GM12801 (cell line): Measurements from ENCODE around the gene CD226.

Experiments used
- TF ChIP-seq, protein P1 (sequence below): IDR thresholded peaks from one replicate; pipeline ENCODE4 v1.5.1; 2011; ENCODE audit warnings: control low read depth; ENCODE audit not compliant: insufficient read length; ENCODE audit errors: extremely low read depth

Gene CD226

GRCh38 chr18:69968039-69968438 is 20.4 kb upstream of the CD226 start:
- TF ChIP-seq, protein P1, sequence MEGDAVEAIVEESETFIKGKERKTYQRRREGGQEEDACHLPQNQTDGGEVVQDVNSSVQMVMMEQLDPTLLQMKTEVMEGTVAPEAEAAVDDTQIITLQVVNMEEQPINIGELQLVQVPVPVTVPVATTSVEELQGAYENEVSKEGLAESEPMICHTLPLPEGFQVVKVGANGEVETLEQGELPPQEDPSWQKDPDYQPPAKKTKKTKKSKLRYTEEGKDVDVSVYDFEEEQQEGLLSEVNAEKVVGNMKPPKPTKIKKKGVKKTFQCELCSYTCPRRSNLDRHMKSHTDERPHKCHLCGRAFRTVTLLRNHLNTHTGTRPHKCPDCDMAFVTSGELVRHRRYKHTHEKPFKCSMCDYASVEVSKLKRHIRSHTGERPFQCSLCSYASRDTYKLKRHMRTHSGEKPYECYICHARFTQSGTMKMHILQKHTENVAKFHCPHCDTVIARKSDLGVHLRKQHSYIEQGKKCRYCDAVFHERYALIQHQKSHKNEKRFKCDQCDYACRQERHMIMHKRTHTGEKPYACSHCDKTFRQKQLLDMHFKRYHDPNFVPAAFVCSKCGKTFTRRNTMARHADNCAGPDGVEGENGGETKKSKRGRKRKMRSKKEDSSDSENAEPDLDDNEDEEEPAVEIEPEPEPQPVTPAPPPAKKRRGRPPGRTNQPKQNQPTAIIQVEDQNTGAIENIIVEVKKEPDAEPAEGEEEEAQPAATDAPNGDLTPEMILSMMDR, result no peak

DNA sequence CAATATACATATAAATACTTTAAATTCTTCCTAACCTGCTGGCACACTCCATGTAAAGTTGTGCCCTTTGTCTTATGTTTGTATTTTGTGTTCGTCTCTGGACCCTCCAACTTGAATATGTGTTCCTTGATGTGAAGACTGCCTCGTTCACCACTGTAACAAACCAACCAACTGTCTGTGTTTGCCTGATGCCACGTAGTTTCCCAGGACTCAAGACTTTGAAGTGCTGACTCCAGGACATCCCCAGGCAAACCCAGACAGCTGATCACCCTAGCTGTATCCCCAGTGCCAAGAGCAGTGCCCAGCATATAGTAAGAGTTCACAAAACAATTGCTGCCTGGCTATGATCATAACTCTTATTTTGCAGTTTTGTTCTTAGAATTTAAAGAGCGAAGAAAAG is 15.5 kb upstream of the CD226 start:
- TF ChIP-seq, protein P1, result no peak

GRCh38 chr18:69961718-69962117 is 14.0 kb upstream of the CD226 start:
- TF ChIP-seq, protein P1, result no peak

- TF ChIP-seq, protein P1, result no peak
These were observed 10.7 kb upstream of the CD226 start for GRCh38 chr18:69958422-69958821.

GRCh38 chr18:69957747-69958146 is 10.1 kb upstream of the CD226 start:
- TF ChIP-seq, protein P1, result no peak

DNA sequence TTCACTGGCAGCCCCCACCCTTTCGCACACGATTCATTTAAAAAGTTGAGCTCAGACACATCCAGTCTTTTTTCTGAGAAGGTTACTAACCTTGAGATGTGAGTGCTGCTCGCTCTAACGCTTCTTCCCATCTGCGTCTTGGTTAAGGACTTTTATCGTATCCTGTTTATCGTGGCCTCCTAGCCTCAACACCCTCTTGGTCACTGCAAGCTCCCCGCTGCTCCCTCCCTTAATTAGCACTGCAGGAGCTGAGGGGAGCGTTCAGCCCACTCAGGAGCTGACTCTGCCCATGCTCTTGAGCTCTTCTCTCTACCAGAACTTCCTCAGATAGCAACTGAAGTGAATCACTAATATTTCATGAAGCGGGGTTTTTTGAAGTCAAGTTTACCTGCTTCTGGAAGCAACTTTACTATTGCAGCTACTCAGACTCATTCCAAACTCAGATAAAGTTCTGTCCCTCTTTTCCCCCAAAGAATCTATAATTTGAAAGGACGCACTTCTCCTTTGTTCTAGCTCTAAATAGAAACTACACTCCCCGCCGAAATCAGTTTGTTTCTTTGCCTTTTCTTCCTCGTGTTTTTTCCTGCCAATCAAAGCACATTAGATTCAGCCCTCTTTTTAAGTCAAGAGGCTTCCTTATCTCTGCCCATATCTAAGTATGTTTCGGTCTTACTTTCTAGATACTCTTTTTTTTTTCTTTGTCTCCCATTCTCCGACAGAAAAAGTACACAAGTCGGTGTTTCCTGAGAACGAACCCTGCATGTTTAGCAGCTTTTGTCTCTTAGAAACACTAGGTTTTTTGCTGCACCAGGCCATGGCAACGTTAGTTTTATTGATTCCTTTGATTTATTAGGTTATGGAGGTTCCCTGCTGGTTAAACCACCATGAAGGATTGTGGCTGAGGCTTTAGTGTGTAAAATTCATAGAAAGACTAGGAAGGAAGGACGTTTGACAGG is 9.3 kb upstream of the CD226 start:
- TF ChIP-seq, protein P1, result no peak

GRCh38 chr18:69956057-69956456 is 8.4 kb upstream of the CD226 start:
- TF ChIP-seq, protein P1, result no peak
